Thyroid gland (tissue), 4 donors: Measurements from ENCODE around the gene ZNF785.

Experiments
- CTCF ChIP-seq, 6 experiments: fragments of 200-600 bp in 3 of 6; fragments of 450-650 bp in 3 of 6; sonication (generic) in 3 of 6; IDR thresholded peaks; one replicate each; pipeline ENCODE4 v1.5.1; 2016 to 2019; ENCODE audit warnings: antibody characterized with exemption in 6 of 6, mild to moderate bottlenecking in 2 of 6, inconsistent platforms in 1 of 6, moderate library complexity in 1 of 6
- POLR2A ChIP-seq, 2 donors: fragments of 450-650 bp; IDR thresholded peaks; one replicate each; pipeline ENCODE4 v1.6.1; 2017; ENCODE audit warnings: antibody characterized with exemption in 2 of 2, mild to moderate bottlenecking in 2 of 2, moderate library complexity in 1 of 2

- TF ChIP-seq POLR2A (IDR thresholded peaks at IDR 0.05) (no peak), CTCF (IDR thresholded peaks at IDR 0.05) (no peak)
Measured at GRCh38 chr16:30633526-30633925, 48.0 kb upstream of the ZNF785 start.
